ENCODE data around the gene TBXAS1.
"Not testable (repeated sequence)": the region's sequence is repeated elsewhere in the genome, so short reads cannot be mapped to it uniquely, and the experiment has no call there.

Gene TBXAS1

GRCh38 chr7:139827042-139827441 is 2.0 kb upstream of the TBXAS1 start:
- ATAC-seq, result no peak
- no peak for DNase-seq

GRCh38 chr7:139828446-139828845 is 618 bp upstream of the TBXAS1 start:
- DNase-seq (no peak), ATAC-seq (no peak)

DNA sequence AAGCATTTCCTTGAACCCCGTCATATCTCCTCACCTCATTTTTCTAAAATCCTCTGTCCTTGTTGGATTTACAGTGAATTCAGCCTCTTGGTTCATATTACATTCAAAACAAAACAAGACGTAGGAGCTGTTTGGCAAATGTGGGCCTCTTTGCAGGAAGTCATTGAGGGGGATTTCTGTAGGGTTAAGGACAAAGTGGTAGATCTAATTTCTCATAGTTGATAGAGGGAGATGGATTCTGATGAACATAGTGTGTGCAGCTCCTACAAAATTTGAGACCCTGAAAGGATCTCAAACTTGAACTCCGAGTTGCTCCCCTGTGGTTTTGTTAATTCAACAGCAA is 682 bp downstream of the TBXAS1 start:
- ATAC-seq (no peak), DNase-seq (no peak)

DNA sequence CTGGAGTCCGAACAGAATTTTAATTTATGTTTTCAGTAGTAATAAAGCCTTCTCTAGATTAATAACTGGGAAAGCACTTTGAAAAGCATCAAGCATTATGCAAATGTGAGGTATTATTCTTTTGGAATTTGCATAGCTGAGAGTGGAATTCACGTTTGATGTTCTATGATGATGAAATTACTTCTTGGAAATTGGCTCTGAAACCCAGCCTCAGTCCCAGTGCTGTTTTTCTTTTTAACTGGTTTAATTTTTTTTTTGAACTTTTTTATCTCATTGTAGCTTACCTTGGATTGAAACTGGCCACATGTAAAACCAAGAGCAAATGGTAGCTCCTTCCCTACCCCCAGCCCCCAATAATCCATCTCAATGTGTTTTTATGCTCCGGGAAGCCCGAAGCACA is 1.2 kb downstream of the TBXAS1 start:
- DNase-seq (no peak), ATAC-seq (no peak)

GRCh38 chr7:139830782-139831501 is 1.9 kb downstream of the TBXAS1 start:
- ATAC-seq (no peak), DNase-seq (no peak)

GRCh38 chr7:139835848-139836247 is 6.8 kb downstream of the TBXAS1 start:
- not testable (repeated sequence) for DNase-seq, ATAC-seq

- DNase-seq, ATAC-seq: not testable (repeated sequence)
These were observed 8.2 kb downstream of the TBXAS1 start for GRCh38 chr7:139837291-139837690.

DNA sequence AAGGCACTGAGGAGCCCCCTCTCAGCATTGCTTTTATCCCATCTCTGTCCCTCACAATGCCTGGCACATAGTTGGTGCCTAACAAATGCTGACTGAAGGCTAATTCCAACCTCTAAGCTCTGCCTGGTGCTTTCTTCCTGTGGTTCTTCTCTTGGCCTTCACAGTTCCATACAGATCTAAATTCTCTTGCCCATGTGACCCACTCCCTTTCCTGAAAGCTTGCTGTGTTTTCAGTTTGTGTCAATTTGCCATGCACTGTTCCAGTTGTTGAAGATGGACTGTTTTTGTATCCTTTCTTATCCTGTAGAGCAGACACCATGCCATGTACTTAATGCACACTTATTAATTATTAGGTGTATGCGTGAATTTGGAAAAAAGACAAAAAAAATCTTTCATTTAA is 9.2 kb downstream of the TBXAS1 start:
- ATAC-seq (no peak), DNase-seq (no peak)

GRCh38 chr7:139838876-139839275 is 9.8 kb downstream of the TBXAS1 start:
- ATAC-seq, result no peak
- no peak for DNase-seq

DNA sequence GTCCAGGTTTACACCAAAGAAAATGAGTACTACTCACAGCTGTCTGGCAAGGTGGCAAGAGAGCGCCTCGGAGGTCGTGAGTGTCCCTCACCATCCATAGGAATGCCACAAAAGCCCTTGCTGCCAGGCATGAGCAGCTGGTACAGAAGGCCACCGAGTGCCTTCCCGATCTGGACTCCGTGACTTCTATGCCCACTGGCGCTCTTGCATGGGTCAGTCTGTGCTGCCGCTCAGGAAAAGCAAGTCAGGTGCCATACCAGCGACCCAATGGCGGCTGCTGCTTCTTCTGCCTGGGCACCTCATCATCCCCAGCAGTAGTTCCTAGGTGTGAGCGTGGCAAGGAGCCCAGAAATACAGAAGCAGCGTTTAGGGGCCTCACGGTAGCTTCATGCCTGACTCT is 11.7 kb downstream of the TBXAS1 start:
- no peak for ATAC-seq
- DNase-seq, result no peak

DNA sequence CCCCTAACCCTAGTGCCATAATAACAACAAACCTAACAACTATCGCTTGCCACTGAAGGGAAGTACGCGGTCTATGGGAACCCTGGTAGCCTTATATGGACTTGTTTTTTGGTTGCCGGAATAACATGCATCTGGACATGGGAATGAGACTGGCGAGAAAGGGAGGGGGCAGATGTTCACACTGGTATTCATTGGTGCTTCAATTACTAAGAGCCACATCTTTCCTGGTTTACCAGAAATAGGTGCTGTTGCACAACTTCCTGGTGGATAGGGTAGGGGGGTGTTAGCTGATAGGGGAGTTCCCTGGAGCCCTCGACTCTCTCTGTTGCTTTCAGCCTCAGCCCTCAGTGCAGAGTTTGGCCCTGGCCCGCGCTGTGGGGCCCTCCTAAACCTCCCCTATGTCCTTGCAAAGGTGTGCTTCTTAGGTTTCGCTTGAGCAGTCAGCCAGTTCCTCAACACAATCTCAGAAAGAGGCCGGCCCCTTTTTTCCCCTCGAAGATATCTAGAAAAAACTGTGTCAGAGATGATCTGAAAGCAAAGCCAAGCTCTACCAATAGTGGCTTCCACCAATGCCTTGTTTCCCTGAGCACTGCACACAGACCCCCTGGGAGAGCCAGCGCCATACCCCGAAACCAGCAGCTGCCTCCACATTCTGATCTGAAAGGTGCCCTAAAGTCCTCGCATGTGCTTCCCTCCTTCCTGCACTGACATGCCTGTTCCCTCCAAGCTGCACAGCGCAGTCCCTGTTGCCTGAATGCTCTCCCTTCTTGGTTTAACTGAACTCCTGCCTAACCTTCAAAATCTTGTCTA is 13.5 kb downstream of the TBXAS1 start:
- ATAC-seq (peak; percentile 9), DNase-seq (no peak)

DNA sequence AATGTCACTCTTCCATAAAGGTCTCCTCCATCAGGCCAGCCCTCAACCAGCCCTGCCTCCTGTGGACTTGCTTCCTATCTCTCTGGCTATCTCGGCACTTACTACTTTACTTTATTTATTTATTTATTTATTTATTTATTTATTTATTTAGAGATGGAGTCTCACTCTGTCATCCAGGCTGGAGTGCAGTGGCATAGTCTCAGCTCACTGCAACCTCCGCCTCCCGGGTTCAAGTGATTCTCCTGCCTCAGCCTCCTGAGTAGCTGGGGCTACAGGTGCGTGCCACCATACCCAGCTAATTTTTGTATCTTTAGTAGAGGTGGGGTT is 14.1 kb downstream of the TBXAS1 start:
- DNase-seq, ATAC-seq: not testable (repeated sequence)

- ATAC-seq (no peak), DNase-seq (no peak)
These were observed 15.8 kb downstream of the TBXAS1 start for GRCh38 chr7:139844779-139845442.

- DNase-seq, result no peak
- no peak for ATAC-seq
These were observed 16.4 kb downstream of the TBXAS1 start for GRCh38 chr7:139845443-139845805.

DNA sequence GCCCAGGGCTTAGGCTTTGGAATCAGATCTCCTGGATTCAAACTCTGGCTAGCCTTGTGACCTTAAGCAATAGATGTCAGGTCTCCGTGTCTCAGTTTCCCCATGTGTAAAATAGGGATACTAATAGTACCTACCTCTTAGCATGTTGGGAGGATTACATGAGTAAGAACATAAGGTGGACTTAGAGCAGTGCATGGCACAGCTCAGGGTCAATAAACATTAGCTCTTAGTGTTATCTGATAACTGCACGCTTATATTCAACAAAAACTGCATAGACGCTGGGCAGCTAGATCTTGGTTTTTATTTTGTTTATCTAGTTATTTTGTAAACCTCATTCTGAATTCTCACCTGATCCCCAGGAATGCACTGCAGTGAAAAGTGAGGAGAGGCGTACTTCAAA is 17.2 kb downstream of the TBXAS1 start:
- DNase-seq, result no peak
- ATAC-seq, result no peak

DNA sequence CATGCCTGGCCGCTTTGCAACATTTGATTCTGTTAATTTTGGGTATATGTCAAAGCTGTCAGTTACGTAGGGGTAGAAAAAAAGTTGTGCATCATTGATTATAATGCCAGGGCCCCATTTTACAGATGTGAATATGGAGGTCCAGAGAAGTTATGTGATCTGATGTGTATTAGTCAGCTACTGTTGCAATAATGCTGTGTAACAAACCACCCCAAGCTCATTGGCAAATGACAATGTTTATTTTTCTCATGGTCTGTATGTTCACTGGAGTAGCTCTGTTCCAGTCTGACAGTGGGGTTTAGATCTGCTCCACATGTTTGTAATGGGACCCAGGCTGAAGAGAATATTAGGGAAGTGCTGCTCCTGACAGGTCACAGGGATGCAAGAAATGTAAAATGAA is 19.2 kb downstream of the TBXAS1 start:
- ATAC-seq, result no peak
- DNase-seq, result no peak

GRCh38 chr7:139850906-139851305 is 21.8 kb downstream of the TBXAS1 start:
- ATAC-seq (no peak), DNase-seq (no peak)

GRCh38 chr7:139851770-139852481 is 22.9 kb downstream of the TBXAS1 start:
- ATAC-seq (no peak), DNase-seq (no peak)

DNA sequence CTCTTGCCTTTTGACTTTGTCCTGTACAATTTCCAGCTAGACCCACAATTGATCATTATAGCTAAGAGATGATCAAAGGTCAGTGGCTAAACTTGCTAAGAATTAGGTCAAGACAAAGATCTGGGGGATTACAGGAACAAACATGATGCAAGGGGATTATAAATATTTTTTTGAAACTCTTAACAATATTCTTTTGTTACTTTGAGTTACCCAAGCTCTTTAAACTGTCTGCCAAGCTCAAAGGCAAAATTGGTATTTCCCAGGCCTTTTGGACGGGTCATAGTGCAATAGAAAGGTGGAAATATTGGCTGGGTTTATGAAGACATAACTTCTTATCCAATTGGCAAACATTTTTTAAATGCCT is 23.4 kb downstream of the TBXAS1 start:
- ATAC-seq (no peak), DNase-seq (no peak)

DNA sequence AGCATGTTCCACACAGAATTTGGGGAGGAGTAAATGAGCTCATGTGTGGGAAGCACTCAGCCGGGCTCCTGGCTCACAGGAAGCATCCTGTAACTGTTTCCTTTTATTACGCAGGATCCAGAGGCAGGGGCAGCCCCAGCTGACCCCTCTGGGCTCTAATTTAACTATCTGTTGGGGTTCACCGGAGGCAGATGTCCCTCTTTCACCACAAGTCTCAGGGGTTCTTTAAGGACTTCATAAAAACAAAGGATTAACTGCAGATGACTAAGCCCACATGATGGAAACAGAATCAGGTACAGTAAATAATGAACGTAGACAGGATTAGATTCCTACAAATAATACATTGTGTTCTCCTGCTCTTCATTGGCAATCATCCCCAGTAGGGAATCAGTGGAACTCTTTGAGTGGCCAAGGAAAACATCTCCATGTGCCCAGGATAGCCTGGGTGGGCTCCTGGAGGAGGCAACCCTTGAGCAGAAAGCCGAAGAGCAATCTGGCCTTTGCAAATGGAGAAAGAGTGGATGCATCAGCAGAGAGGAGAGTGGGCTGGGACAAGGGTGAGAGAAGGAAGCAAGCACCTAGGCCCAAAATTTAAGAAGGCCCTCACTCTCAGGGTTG is 24.6 kb downstream of the TBXAS1 start:
- ATAC-seq (no peak), DNase-seq (no peak)

DNA sequence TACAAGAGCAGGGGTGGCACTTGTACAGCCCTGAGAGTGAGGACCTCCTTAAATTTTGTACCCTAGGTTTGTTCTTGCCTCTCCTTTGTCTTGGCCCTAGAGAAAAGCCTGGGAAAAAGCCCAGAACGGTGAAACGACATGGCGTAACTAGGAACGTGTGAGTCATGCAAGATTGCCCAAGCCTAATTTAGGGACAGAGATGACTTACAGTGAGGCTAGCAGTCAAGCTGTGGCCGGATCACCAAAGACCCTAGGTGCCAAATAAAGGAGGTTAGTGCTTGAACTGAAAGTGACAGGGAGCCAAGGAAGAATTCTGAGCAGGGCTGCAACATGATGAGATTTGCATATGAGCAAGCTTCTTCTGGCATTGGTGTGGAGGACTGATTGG is 25.1 kb downstream of the TBXAS1 start:
- ATAC-seq (no peak), DNase-seq (no peak)

DNA sequence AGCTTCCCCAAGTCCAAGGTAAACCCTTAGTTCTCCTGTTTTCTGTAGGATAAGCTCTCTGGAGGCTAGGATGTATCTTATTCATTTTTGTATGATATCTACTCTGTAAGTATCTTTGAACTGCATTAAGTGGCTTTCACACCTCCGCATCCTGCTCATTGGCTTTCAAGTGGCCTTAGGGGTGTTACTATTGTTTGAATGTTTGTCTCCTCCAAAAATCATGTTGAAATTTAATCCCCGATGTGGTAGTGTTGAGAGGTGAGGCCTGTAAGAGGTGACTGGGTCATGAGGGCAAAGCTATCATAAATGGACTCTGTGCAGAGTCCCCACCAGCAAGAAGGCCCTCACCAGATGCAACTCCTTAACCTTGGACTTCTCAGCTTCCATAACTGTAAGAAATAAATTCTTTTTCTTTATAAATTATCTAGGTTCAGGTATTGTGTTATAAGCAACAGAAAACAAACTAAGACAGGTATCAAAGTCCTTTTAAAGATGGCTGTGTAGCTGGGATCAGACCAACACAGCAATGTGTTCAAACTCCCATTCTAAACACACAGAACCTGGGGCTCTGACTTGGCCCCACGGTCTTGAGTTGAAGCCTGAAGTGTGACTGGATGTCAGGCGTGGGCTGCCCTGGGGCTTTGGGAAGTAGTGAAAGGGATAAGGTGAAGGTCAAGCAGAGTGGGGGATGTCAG is 25.9 kb downstream of the TBXAS1 start:
- ATAC-seq (no peak), DNase-seq (no peak)

Measured in stimulated activated naive CD8-positive, alpha-beta T cell treated with anti-CD3 and anti-CD28 coated beads, Interleukin-15, Interleukin-2, amounts not matched to agents 100 U/mL and 50 U/mL, for 24 hours (primary cell).